Tibial nerve (tissue), 4 donors: ENCODE measurements around the gene SCP2. TPM values are rescaled to one million over a fixed set of nuclear protein-coding genes. Genes with fewer than 3 reads are reported as not detected.

Experiments
- DNase-seq, 2 donors: peaks; one replicate each; pipeline ENCODE4 v3.0.0-alpha.2; 2019; ENCODE audit warnings: low spot score in 2 of 2
- H3K27ac ChIP-seq, 4 donors: fragments of 200-600 bp; sonication (generic) in 3 of 4; one replicate each; pipeline ENCODE4 v1.5.1; 2017 to 2019; ENCODE audit warnings: mild to moderate bottlenecking in 1 of 4
- H3K27me3 ChIP-seq, 2 donors: fragments of 200-600 bp; sonication (generic) in 1 of 2; one replicate each; pipeline versions ENCODE4 v1.5.1 to v1.6.0; 2017 to 2019
- H3K36me3 ChIP-seq, 3 donors: fragments of 200-600 bp; sonication (generic); one replicate each; pipeline ENCODE4 v1.5.1; 2018 to 2019
- H3K4me1 ChIP-seq, 4 donors: fragments of 200-600 bp; sonication (generic) in 3 of 4; one replicate each; pipeline ENCODE4 v1.5.1; 2017 to 2019
- H3K4me3 ChIP-seq, 4 donors: fragments of 200-600 bp; sonication (generic) in 3 of 4; one replicate each; pipeline ENCODE4 v1.5.1; 2017 to 2019; ENCODE audit warnings: mild to moderate bottlenecking in 1 of 4, moderate library complexity in 1 of 4
- H3K9me3 ChIP-seq, 4 donors: fragments of 200-600 bp; sonication (generic) in 3 of 4; one replicate each; pipeline ENCODE4 v1.5.1; 2017 to 2019
- CTCF ChIP-seq, 5 experiments: fragments of 200-600 bp in 3 of 5; fragments of 450-650 bp in 2 of 5; sonication (generic) in 3 of 5; IDR thresholded peaks; one replicate each; pipeline ENCODE4 v1.5.1; 2016 to 2019; ENCODE audit warnings: antibody characterized with exemption in 5 of 5, mild to moderate bottlenecking in 3 of 5, moderate library complexity in 2 of 5
- EP300 ChIP-seq, 2 donors: sonication (generic); formaldehyde crosslinking; IDR thresholded peaks; one replicate each; pipeline ENCODE4 v1.6.1; 2017; ENCODE audit warnings: antibody characterized with exemption in 2 of 2, mild to moderate bottlenecking in 1 of 2
- POLR2A ChIP-seq, 2 donors: fragments of 450-650 bp; IDR thresholded peaks; one replicate each; pipeline ENCODE4 v1.6.1; 2017; ENCODE audit warnings: antibody characterized with exemption in 2 of 2, mild to moderate bottlenecking in 2 of 2, moderate library complexity in 2 of 2
- WGBS, 2 donors: methylation state at CpG; one replicate each; pipeline ENCODE4 v1.1.5; 2018; 5-methylcytosine and 5-hydroxymethylcytosine counted together
- total RNA-seq, 4 donors: library from RNA; depleted of rRNA; stranded (reverse); fragments of >200 nt; gene quantifications; one replicate each; pipeline ENCODE4 v1.1.0, GENCODE V29; 2016

Gene SCP2
- total RNA-seq, 4 donors from 2014 or later, result 63.3 to 131 (median 104) TPM

DNA sequence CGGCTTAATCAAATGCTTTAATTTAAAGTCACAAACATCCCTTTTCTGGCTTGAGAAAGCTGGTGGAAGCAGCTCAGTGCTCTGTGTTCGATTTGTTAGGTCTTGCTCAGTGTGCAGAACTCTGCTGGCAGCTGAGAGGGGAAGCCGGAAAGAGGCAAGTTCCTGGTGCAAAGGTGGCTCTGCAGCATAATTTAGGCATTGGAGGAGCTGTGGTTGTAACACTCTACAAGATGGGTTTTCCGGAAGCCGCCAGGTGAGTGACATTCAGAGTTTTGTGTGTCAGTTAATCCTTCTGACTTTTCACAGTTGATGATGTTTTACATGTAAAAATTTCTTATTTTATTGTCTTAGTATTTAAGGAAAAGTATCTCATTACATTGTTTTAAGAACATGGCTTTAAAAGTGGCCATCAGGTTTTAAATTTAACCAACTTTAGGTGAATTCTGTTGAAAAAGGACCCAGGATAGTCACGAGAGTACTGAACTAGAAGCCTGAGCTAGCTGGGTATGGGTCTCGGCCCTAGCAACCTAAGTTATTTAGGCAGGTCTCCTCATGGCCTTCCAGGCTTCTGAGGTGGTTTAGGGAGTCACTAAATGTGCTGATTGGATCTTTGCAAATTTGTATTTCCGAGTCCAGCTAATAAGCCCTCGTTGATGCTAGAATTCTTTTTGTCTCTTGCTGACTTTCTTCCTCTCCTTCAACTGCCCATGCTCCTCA, 87.9 kb downstream of the SCP2 start:
- Histone ChIP-seq H3K4me1 (peaks cover 0 to 32% (median 5%) of the 10 kb centered on the region in 4 donors), H3K9me3 (no peaks in the 10 kb centered on the region), H3K27me3 (no peaks in the 10 kb centered on the region), H3K27ac (peak overlapping the region in 3 of 4 donors; percentile 12 to 67 (median 60)), H3K36me3 (peaks cover 0 to 14% (median 0%) of the 10 kb centered on the region in 3 donors), H3K4me3 (peak overlapping the region; percentile 36 to 58 (median 52))
- DNase-seq, result peak; percentile 35 to 78
- WGBS, 2 donors, result 0 to 2% methylated on average over 9 of the region's 9 CpGs
- TF ChIP-seq CTCF (IDR thresholded peaks at IDR 0.05), result no peak
- peak in 1 of 2 donors; percentile 84 for TF ChIP-seq EP300 (IDR thresholded peaks at IDR 0.05)

DNA sequence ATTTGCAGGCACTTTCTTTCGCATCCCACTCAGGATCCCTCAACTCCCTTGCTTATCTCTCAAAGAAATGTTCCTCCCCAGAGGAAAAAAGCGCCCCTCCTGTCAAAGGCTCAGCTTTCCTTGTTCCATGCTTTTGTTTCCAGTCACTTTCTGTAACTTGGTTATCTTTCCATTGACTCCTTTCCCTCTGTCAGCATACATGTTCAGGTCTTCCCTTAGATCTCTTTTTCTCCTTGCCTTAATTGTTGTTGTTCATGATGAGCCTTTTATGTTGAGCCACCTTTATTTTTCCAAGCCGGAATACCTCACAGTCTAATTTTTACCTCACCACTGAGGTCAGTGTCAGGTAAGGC, 88.4 kb downstream of the SCP2 start:
- no peak for TF ChIP-seq EP300 (IDR thresholded peaks at IDR 0.05)
- no peak for TF ChIP-seq POLR2A (IDR thresholded peaks at IDR 0.05)
- TF ChIP-seq CTCF (IDR thresholded peaks at IDR 0.05), result no peak
- peak overlapping the region; percentile 36 to 58 (median 52) for H3K4me3 ChIP-seq
- peaks cover 0 to 14% (median 0%) of the 10 kb centered on the region in 3 donors for H3K36me3 ChIP-seq
- no peak for DNase-seq
- H3K9me3 ChIP-seq, result no peaks in the 10 kb centered on the region
- peak overlapping the region in 2 of 4 donors; percentile 60 to 67 for H3K27ac ChIP-seq
- peaks cover 0 to 32% (median 5%) of the 10 kb centered on the region in 4 donors for H3K4me1 ChIP-seq
- 13 to 20% methylated on average over 3 of the region's 3 CpGs for WGBS, 2 donors
- H3K27me3 ChIP-seq, result no peaks in the 10 kb centered on the region

DNA sequence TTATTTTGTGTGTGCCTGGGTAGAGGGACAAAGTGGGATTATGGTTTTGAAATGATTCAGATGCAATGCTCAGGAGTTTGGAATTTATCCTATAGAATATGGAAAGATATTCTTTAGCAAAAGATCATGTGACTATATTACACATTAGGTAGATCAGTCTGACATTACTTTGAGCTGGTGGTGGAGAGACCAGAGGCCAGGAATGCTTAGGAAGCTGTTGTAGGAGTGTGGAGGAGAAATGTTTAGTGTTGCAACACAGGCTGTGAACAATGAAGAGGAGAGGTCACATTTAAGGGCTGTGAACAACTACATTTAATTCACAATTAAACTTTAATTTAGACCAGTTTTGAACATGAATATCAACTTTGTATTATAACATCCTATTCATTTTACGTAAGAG, 89.6 kb downstream of the SCP2 start:
- Histone ChIP-seq H3K27ac (no peak overlapping the region), H3K9me3 (no peaks in the 10 kb centered on the region), H3K4me3 (no peak overlapping the region), H3K4me1 (peaks cover 0 to 32% (median 5%) of the 10 kb centered on the region in 4 donors), H3K27me3 (no peaks in the 10 kb centered on the region), H3K36me3 (peaks cover 0 to 14% (median 0%) of the 10 kb centered on the region in 3 donors)
- 83% methylated on average over 1 of the region's 1 CpG for WGBS, 2 donors
- DNase-seq, result no peak
- no peak for TF ChIP-seq CTCF (IDR thresholded peaks at IDR 0.05)
- no peak for TF ChIP-seq EP300 (IDR thresholded peaks at IDR 0.05)
- no peak for TF ChIP-seq POLR2A (IDR thresholded peaks at IDR 0.05)

DNA sequence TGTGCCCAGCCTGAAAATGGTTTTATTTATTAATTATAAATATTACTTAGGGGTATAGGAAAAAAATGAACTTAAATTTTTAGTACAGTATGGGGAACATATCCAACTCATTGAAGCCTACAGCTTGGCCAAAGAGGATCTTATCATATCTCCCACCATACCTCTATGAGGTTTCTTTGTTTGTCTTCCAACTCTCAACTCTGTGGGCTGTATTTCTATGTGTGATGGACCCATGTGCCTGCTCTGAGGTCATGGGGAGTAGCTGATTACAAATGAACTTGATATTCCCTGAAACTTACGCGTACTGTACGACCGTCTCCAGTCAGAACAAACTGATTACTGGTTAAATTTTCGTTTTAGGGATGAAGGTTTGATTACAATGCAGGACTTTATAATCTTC, 93.5 kb downstream of the SCP2 start:
- WGBS, 2 donors, result 50 to 91% methylated on average over 5 of the region's 5 CpGs

More for the DNA sequence above, 93.5 kb downstream of the SCP2 start:
- H3K27me3 ChIP-seq, result no peaks in the 10 kb centered on the region
- H3K9me3 ChIP-seq, result no peaks in the 10 kb centered on the region
- no peak for DNase-seq
- H3K4me3 ChIP-seq, result no peak overlapping the region
- H3K27ac ChIP-seq, result no peak overlapping the region
- no peak for TF ChIP-seq POLR2A (IDR thresholded peaks at IDR 0.05)
- TF ChIP-seq CTCF (IDR thresholded peaks at IDR 0.05), result no peak
- no peak for TF ChIP-seq EP300 (IDR thresholded peaks at IDR 0.05)
- H3K4me1 ChIP-seq, result peaks cover 0 to 54% (median 13%) of the 10 kb centered on the region in 4 donors
- H3K36me3 ChIP-seq, result peaks cover 0 to 14% (median 0%) of the 10 kb centered on the region in 3 donors
